GM18951 (cell line): Measurements from ENCODE around the gene DXO.
A peak's percentile ranks its signal among the peaks of the same experiment; 100 is the strongest.

ENCODE experiments used
- POLR2A ChIP-seq: IDR thresholded peaks from 4 replicates; pipeline ENCODE4 v1.6.1; 2011; ENCODE audit warnings: mild to moderate bottlenecking; ENCODE audit not compliant: insufficient read length, insufficient read depth; ENCODE audit errors: extremely low read depth
- in situ Hi-C: fragments of 300-500 bp; cut with MboI; formaldehyde crosslinking; loops from one replicate; pipeline ENCODE4 v1.12.0; 2022; ENCODE audit warnings: low sequenced_read_pairs, mixed read lengths, inconsistent platforms; ENCODE audit not compliant: unreplicated experiment

Gene DXO

DNA sequence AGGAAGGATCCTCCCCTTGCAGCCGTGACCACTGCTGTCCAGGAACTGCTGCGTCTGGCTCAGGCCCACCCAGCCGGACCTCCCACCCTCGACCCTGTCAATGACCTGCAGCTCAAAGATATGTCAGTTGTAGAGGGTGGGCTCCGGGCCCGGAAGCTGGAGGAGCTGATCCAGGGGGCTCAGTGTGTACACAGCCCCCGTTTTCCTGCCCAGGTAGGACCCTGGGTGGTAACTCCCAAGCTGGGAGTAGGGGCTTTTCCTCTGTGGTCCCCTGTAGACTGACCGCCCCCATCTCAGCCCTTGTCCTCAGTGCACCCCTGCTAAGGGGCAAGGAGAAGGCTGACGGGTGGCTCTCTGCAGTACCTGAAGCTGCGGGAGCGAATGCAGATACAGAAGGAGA lies 3.6 kb downstream of the DXO start:
- in situ Hi-C loops, result no loop called here
- no peak for TF ChIP-seq POLR2A

DNA sequence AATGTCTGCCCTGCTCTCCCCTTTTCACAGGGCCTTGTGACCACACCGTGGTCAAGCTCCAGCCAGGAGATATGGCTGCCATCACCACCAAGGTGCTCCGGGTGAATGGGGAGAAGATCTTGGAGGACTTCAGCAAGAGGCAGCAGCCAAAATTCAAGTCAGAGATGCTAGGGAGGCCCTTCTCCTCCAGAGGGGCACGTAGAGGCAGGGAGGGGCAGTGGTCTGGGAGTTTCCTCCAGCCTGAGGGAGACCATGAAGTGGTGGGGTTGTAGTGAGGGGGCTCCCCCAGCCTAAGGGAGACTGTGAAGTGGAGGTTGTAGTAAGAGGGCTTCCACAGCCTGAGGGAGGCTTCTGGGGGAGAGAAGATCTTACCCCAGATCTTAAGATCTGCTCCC lies 4.0 kb downstream of the DXO start:
- TF ChIP-seq POLR2A, result no peak
- in situ Hi-C loops, result no loop called here

DNA sequence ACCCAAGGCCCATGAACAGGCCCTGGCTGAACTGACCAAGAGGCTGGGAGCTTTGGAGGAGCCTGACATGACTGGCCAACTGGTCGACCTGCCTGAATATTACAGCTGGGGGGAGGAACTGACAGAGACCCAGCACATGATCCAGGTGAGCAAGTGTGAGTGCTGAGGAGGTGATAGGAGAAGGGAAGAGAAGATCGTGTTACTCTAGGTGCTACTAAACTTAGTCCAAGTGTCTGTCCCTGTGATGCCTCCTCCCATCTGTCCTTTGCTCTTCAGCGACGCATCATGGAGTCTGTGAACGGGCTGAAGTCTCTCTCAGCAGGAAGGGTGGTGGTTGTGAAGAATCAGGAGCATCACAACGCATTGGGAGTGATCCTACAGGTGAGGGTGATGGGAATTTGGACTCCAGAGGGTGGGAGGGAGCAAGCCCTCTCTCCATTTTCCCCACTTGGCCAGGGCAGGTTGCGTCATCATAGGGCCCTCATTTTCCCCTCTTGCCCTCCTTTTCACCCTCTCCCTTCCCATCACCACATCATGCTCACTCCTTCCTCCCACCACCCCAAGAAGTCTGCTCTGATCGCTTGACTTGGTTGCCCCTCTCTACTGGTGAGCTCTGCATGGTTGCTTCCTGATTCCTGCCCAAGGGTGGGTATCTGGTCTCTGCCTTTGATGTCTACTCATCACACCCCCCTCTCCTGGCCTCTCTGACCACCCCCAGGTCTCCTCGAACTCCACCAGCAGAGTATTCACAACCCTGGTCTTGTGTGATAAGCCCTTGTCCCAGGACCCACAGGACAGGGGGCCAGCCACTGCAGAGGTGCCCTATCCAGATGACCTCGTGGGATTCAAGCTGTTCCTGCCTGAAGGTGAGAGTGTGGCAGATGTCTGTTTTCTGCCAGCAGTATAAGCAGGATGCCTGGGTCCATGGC lies 4.7 kb downstream of the DXO start:
- in situ Hi-C loops, result no loop called here

DNA sequence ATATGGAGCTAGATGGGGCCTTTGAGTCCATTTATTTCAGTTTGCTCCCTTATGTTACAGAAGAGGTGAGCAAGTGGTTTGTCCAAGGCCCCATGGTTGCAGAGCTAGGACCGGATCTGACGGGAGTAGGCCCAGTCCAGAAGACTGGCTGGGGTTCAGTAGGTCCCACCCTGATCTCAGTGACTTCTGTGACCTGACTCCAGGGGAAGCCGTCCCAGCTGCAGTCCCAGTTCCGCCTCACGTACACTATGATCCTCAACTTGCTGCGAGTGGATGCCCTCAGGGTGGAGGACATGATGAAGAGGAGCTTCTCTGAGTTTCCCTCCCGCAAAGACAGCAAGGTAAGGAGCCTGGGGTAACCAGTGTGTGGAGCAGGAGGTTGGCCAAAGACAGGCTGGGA lies 5.4 kb downstream of the DXO start:
- in situ Hi-C loops, result no loop called here
- no peak for TF ChIP-seq POLR2A

More for the DNA sequence above, 4.7 kb downstream of the DXO start:
- TF ChIP-seq POLR2A, result no peak

DNA sequence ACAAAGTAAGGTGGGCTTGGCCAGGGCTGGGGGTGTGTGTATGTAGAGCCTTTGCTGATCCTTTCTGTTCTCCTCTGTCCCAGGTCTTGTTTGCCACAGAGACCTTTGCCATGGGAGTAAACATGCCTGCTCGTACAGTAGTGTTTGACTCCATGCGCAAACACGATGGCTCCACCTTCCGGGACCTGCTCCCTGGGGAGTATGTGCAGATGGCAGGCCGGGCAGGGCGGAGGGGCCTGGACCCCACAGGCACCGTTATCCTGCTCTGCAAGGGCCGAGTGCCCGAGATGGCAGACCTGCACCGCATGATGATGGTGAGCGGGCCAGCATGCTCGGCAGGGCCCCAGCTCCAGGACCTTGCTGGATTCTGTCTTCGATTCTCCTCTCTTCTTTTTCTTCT lies 6.2 kb downstream of the DXO start:
- in situ Hi-C loops, result no loop called here
- no peak for TF ChIP-seq POLR2A

DNA sequence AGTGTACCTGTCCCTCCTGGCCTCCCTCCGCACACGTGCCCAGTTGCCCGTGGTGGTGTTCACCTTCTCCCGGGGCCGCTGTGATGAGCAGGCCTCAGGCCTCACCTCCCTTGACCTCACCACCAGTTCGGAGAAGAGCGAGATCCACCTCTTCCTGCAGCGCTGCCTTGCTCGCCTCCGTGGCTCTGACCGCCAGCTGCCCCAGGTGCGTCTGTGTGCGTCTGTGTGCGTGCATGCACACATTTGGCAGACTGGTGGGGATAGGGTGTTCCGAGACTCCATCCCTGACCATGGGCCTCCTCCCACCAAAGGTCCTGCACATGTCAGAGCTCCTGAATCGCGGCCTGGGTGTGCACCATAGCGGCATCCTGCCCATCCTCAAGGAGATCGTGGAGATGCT lies 8.0 kb downstream of the DXO start:
- in situ Hi-C loops, result no loop called here
- no peak for TF ChIP-seq POLR2A

DNA sequence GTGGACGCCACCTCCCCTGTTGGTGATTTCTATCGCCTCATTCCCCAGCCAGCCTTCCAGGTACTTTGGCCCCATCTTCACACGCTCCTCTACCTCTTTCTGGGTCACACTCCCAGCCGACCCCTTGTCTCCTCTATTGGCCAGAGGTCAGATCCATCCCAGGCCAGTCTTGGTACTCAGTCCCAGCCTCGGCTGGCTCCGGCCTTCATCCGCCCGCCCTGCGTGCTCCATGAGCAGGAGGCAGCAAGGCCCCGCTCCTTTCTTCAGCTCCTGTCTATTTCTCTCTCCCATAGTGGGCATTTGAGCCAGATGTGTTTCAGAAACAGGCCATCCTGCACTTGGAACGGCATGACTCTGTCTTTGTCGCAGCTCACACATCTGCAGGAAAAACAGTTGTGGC lies 10.3 kb downstream of the DXO start:
- no peak for TF ChIP-seq POLR2A
- in situ Hi-C loops, result no loop called here

DNA sequence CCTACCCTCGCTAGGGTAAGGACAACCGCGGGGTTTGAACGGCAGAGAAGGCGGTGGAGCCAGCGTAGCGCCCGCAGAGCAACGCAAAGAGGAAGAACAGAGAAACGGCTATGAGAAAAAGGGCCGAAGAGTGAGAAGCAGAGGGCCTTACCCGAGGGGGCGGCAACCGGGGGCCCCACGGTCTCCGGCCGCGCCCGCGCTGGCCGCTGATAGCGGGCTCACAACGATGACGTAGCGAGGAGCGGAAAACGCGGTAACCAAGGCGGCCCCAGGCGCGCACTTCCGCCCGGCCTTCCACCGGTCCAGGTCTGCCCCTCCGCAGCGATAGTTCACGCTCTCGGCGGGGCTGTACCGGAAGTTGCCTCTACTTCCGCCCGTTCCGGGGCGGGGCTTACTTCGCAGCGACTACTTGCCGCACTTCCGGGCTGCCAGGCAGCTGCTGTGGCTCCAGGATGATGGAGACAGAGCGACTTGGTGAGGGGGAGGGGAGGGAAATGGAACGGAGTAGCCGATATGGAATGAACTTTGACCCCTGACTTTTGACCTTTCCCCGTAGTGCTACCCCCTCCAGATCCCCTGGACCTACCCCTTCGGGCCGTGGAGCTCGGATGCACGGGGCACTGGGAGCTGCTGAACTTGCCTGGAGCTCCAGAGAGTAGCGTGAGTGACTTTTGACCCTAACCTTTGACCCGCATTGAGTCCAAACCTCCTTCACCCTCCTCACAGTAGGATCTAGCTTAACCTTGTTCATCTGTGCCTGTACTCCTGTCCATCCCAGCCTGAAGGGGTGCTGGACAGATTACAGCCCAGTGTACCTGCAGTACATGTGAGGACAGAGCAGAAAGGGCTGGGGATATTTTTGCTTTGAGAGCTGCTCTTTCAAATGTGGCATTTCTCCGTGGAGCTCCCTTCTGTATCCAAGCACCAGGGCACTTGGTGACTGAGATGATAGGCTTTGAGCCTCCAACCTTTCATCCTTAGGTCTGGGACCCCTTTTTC lies 12.9 kb downstream of the DXO start, which contains the start of the genes NELFE and SKIC2:
TSS of gene NELFE (minus strand) at position 231 of the 999 bp plus-strand sequence. CDS start 525 bp downstream, outside the sequence.
TSS of gene SKIC2 (plus strand) at position 435 of the 999 bp plus-strand sequence. CDS start at position 453, 18 bp downstream.
- TF ChIP-seq POLR2A, result peak; percentile 85
- in situ Hi-C loops, result no loop called here

DNA sequence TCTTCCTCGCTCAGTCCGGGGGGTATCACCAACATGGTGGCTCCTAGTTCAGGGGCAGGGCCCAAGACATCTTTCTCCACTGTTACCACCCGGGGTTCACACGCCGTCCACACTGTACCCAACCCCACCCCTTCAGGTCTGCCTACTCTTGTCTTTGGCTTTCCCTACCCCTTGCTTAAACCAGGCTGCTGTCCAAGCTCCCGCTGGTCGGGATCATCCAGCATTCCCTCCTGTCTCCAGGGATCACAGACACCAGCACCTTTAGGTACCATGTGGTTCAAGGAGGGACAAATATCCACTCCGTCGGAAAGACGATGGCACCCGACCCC lies 13.6 kb downstream of the DXO start:
- in situ Hi-C loops, result no loop called here
- no peak for TF ChIP-seq POLR2A

DNA sequence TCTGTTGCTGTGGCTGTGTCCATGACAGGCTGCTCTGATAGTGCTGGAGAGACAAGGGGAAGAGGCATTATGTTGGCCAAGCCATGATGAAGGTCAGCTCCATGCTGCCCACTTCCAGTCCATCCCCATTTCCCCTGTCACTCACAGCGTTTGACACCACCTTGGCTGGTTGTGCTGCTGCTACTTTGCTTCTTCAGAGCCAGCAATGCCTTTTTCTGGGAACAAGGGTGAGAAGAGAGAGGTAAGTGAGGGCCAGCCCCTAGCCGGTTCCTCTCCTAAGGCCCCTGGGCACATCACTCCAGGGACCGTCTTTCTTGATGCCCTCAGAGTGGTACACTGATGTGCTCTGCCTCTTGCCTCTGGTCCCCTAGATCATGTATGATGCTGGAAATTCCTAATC lies 15.1 kb downstream of the DXO start:
- in situ Hi-C loops, result no loop called here

DNA sequence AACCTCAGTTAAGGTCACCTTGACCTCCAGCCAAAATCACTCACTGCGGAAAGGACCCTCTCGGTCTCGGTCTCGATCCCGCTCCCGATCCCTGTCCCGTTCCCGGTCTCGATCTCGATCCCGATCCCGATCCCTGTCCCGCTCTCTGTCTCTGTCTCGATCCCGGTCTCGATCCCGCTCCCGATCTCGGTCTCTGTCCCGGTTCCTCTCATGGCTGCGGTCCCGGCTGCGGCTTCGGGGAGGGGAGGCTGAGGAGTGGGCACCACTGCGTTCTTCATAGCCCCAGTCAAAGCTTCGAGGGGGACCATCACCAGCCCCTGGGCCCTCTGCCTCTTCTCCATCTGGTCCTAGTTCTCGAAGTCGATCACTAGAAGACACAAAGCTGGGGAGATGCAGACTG lies 17.4 kb downstream of the DXO start:
- no peak for TF ChIP-seq POLR2A
- in situ Hi-C loops, result no loop called here

More for the DNA sequence above, 15.1 kb downstream of the DXO start:
- TF ChIP-seq POLR2A, result no peak

DNA sequence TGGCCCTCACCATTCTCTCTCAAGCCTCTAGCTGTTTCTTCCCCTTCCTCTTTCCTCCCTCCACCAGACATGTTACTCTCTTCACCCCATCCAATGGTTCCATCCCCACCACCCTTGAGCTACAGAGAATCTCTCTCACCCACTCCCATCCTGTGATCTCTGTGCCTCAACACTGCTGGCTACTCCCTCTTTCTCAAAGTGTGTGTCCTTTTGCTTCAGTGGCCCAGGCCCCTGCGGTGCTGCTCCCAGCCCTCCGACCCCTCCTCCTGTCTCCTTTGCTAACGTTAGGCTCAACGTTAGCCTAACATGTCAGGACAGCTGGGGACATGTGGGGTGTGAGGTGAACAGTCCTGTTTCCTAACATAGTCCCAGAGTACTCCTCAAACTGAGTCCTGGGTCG lies 19.0 kb downstream of the DXO start:
- in situ Hi-C loops, result no loop called here
- no peak for TF ChIP-seq POLR2A

DNA sequence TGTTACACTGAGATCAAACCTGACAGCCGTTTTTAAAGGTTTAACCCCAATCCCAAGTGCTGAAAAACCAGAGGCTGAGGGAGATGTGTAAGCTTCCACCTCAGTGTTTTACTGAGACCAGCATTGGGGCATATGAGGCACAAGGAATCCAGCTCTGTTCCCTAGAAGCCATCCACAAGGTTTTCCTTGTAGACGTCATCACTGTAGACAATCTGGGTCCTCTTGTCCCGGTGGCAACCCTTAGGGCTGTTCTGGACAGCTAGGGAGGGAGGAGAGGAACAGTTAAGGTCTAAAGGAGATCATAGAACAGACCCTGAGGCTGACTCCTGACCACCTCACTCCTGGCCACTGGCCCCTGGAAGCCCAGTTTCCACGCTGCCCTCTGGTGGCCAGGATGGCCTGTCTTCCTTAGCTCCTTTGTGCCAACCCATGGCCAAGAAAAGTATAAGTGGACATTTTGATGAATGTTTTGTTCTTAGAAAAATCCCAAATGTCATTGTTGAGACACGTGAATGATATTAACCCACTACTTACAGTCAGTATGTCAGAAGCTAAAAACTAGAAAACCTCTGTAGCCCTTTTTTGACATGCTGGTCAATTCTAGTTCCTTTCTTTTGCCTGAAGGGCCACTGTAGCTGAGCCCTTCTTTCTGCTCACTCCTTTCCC lies 19.7 kb downstream of the DXO start:
- in situ Hi-C loops, result no loop called here
- TF ChIP-seq POLR2A, result no peak

DNA sequence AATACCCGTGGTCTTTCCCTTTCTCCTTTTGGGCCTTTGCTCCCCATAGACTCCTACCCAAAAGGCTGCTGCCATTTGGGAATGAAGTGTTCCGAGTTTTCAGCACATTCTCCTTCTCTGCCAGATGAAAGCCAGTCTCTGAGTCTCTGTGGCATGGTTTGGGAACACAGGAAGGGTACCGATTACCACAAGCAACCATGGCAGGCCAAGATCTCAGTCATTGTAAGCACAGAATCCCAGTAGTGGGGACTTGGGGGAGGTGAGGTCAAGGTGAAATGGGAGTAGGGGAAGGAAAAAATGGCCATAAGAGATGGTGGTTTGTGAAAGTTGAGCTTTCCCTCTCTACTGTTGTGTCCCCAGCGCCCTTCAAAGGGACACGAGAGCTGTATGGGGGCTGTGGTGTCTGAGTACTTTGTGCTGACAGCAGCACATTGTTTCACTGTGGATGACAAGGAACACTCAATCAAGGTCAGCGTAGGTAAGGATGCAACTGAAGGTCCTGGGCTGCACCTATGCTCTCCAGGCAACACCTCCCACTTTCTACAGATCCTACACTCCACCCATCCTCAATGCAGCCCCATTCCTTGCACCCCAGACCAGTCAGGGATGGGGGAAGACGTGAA lies 21.9 kb downstream of the DXO start:
- TF ChIP-seq POLR2A, result no peak
- in situ Hi-C loops, result no loop called here
